AG08396 (cell line): ENCODE data around the gene MAPK11.
"Not testable (repeated sequence)": the region's sequence is repeated elsewhere in the genome, so short reads cannot be mapped to it uniquely, and the experiment has no call there.

Experiments
- DNase-seq: peaks from one replicate; pipeline ENCODE4 v3.0.0; 2012; ENCODE audit warnings: low spot score, mixed read lengths

The MAPK11 gene

DNA sequence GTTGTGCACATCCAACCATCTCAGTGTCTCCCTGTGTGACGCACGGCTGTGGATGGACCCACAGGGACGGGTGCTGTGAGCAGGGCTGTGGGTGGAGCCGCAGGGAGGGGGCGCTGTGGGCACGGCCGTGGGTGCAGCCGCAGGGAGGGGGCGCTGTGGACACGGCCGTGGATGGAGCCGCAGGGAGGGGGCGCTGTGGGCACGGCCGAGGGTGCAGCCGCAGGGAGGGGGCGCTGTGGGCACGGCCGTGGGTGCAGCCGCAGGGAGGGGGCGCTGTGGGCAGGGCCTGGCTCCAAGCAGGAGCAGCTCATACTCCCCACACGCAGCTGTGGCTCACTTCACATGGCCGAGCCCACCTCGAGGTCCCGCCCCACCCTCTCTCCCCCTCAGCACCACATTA lies 6.0 kb upstream of the MAPK11 start:
- DNase-seq: peak; percentile 66

GRCh38 chr22:50275181-50276055 lies 5.2 kb upstream of the MAPK11 start:
- no peak for DNase-seq

DNA sequence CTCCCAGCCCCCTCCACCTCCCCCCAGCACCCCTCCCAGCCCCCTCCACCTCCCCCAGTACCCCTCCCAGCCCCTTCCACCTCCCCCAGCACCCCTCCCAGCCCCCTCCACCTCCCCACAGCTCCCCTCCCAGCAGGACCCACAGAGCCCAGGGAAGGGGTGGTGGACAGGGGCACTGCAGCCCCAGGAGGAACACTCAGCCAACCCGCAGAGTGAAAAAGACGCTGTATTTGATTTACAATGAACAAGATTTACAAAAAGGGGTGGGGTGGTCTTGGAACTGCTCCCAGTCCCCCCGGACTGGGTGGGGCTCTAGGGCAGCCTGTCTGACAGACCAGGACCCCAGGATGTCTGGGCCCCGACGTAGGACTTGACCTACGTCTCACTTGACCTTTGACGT lies 4.6 kb upstream of the MAPK11 start:
- DNase-seq: no peak

DNA sequence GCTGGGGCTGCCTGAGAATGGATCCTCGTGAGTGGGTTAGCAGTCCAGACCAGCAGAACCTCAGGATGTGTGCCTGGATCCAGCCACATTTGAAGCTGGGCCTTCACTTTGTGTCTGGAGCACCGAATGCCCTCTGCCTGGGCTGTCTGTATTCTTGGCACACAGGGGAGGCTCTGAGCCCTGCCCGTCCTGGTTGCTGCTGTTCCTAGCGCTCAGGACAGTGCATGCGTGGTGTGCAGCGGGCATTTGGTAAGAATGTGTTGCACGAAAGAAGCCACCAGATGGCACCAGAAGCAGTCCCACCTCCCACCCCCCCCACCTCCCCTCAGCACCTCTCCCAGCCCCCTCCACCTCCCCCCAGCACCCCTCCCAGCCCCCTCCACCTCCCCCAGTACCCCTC lies 4.1 kb upstream of the MAPK11 start:
- DNase-seq: peak; percentile 73

- not testable (repeated sequence) for DNase-seq
These were observed 3.6 kb upstream of the MAPK11 start for GRCh38 chr22:50273781-50274180.

- not testable (repeated sequence) for DNase-seq
These were observed 3.2 kb upstream of the MAPK11 start for GRCh38 chr22:50273352-50273751.

DNA sequence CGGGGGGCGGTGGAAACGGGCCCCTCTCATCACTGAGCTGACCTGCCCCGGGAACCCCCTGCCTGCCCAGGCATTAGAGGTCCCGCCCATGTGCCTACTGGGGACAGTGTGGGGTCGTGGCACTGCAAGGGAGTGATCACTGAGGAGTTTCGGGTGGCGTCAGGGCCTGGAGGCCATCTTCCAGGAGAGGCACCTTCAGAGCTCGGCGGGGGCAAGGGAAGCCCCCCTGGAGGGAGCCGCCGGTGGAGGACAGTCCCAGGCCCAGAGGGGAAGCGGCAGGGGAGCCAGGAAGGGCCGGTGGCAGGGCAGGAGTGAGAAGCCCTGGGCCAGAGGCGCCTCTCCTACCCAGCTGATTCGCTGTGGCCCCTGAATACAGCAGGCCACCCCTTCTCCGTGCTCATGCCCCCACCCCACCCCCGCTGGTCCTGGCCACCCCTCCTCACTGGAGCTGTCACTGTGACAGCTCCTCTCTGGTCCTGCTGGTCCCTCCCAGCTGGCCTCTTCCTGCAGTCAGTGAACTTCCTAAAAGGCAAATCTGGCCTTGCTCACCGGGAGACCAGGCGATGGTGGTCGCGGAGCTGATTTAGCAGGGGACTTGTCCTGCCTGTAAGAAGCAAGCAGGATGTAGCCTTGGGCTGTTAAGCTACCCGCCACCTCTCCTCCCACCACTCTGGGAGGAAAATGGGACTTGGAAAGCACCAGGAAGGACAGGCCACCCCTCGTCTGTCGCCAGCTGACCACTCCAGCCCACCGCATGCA lies 2.0 kb upstream of the MAPK11 start:
- no peak for DNase-seq

DNA sequence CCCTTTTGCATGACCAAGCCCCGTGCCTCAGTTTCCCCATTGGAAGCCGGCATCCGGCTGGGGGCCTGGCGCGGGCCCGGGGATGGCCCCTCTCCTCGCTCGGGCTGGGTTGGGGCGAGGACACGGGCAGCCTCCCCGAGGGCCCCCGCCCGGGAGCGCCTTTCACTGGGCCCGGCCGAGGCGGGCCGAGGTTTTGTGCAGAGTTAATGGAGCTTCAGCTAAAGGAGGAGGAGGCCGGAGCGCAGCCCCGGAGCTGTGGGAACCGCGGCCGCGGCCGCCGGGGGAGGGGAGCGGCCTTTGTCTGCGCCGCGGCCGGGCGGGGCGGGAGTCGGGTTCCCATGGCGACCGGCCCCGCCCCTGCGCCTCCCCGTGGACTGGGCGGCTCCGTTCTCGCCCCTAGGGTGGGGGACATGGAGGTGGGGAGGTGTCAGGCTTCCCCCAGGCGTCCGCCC lies 1.4 kb upstream of the MAPK11 start:
- peak; percentile 87 for DNase-seq

DNA sequence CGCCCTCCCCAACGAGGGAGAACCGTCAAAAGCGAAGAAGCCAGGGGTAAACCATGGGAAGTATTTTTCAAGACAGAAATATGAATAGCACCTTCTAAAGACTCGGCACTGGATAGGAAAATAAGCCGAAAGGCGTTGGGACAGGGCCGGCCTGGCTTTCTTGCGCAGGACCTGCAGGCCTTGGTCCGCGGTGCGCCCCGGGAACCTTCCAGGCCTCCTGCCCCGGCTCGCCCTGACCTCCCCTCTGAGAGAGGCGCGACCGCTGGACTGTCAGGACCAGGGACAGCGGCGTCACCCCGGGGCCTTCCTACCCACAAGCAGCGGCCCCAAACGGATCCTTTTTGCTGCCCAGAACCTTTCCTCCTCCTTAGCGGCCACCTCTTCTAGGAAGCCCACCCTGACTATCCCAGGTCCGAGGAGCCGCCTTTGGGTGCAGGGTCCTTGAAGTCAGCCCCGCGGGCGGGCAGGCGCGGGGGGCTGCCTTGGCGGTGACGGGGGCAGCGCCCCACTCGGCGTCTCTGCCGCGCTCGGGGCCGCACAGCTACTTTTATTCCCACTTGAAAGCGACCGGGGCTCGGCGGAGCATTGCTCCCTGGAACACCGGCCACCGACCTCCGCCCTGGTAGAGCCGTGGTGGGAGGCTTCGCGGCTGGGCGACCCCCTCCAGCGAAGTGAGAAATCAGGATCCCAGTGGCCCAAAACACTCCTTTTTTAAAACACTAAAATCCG lies 650 bp upstream of the MAPK11 start:
- peak; percentile 86 for DNase-seq

DNA sequence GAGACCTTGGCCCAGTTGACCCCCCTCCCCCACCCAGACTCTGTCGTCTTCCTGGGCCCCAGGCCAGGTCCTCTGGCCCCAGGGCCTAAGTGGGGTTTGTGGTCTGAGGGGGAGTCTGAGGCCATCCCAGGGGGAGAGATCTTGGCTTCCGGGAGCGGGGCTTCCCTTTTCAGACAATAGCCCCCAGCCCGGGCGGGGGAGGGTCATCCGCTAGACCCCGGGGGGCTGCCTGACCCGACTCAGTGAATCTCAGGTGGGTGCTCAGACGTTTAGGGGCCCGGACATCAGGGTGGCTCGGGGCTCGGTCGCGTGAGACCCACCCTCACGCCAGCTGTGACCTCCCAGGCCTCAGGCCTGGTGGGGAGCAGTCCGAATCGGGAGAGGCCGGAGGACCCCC lies 609 bp downstream of the MAPK11 start:
- no peak for DNase-seq

- no peak for DNase-seq
These were observed 1.5 kb downstream of the MAPK11 start for GRCh38 chr22:50268655-50269113.

- peak; percentile 94 for DNase-seq
These were observed 2.4 kb downstream of the MAPK11 start for GRCh38 chr22:50267591-50268390.

DNA sequence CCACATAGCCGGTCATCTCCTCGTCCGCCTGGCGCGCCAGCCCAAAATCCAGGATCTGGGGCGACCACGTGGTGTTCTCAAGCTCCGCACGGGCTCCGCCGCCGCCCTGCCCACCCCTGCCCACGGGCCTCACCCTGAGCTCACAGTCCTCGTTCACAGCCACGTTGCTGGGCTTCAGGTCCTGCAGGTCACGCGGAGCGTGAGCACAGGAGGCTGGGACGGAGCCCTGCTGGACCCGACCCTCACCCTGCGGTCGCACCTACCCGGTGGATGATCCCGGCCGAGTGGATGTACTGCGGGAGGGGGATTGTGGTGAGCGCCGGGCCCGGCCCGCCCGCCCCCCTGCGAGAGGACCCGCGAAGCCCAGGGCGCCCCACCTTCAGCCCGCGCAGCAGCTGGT lies 3.2 kb downstream of the MAPK11 start:
- no peak for DNase-seq

DNA sequence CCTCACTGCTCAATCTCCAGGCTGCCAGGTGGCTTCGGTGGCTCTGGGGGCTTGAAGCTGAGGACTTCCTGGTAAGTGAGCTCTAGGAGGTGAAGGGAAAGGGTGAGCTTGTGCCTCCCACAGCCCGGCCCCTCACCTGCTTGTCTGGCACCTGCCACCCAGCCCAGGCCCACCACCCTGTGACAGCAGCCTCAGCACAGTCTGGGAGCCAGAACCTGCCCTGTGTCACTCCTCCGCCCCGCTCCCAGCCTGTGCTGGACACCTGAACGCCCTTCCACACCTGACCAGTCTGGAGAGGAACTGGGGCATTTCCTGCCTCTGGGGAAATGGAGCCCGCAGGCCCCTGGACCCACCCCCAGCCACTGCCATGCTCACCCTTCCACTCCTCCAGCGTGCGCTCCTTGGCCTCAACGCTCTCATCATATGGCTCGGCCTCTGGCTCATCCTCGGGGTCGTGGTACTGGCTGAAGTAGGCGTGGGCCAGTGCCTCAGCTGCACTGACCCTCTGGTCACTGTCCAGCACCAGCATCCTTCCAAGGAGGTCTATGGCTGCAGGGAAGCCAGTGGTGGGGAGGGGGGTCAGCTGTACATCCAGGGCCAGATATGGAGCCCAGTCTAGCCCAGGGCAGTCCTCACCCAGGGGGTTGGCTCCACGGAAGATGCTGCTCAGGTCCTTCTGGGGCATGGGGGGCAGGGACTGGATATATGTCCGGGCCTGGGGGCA lies 5.1 kb downstream of the MAPK11 start:
- DNase-seq: no peak

- DNase-seq: no peak
These were observed 6.0 kb downstream of the MAPK11 start for GRCh38 chr22:50264104-50264745.

DNA sequence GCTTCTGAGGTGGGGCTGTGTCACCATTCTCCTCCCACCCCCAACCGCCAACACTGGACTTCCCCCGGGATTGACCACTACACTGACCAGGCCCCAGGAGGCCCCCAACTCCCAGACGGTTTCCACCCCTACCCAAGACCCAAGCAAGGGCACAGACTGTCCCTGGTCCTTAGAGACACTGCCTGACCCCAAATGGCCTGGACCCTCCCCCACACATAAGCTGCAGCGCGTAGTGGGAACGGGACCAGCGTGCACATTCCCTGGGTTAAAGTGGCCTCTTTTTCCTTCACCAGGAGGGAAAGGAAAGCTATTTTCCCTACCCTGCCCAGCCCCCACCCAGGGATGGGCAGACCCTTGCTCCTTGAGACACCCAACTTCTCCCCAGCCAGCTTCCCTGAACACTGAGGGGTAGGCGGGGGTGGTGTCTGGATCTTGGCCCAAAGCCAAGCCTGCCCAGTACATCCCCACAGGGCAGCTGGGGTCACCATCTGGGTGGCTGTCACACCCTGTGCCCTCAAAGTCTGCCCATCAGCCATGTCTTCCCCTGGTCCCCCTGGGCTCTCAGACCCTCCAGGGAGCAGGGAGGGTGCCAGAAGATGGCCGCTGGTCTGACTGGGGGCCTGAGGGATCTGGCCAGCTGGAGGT lies 7.1 kb downstream of the MAPK11 start:
- DNase-seq: no peak

- no peak for DNase-seq
These were observed 7.7 kb downstream of the MAPK11 start for GRCh38 chr22:50262460-50262911.

- DNase-seq: peak; percentile 86
These were observed 8.3 kb downstream of the MAPK11 start, which contains the start of gene MAPK12 for GRCh38 chr22:50261615-50262459. TSS of gene MAPK12 (minus strand) at chr22:50261683. CDS start at chr22:50261509, 174 bp downstream.
